Mononuclear cell (primary cell): ENCODE measurements around the gene DPF3. TPM values are rescaled to one million over a fixed set of nuclear protein-coding genes. Genes with fewer than 3 reads are reported as not detected.
"Not testable (repeated sequence)": the region's sequence is repeated elsewhere in the genome, so short reads cannot be mapped to it uniquely, and the experiment has no call there.

Experiments used
- H3K27me3 ChIP-seq: 2 replicates; pipeline ENCODE4 v1.6.0; 2011; ENCODE audit warnings: low read length, control low read depth; ENCODE audit not compliant: insufficient read depth
- H3K4me1 ChIP-seq: 2 replicates; pipeline ENCODE4 v1.5.1; 2011; ENCODE audit warnings: mild to moderate bottlenecking, low read length, control low read depth; ENCODE audit not compliant: insufficient read depth
- H3K4me3 ChIP-seq: 2 replicates; pipeline ENCODE4 v1.5.1; 2011; ENCODE audit warnings: mild to moderate bottlenecking, low read length, moderate library complexity
- H3K9me3 ChIP-seq: 2 replicates; pipeline ENCODE4 v1.5.1; 2011; ENCODE audit warnings: low read depth, mild to moderate bottlenecking, control low read depth, low read length
- total RNA-seq: library from RNA; depleted of rRNA; stranded (reverse); fragments of >200 nt; gene quantifications from one replicate; pipeline ENCODE4 v1.2.3, GENCODE V29; 2012

DPF3 gene
- total RNA-seq, 1 donor, result 1.3 TPM

GRCh38 chr14:72879431-72879830 lies 14.5 kb downstream of the DPF3 start:
- H3K9me3 ChIP-seq, result no peaks in the 10 kb centered on the region
- H3K4me1 ChIP-seq, result no peaks in the 10 kb centered on the region
- no peak overlapping the region for H3K4me3 ChIP-seq
- no peaks in the 10 kb centered on the region for H3K27me3 ChIP-seq

GRCh38 chr14:72878746-72879145 lies 15.2 kb downstream of the DPF3 start:
- H3K4me3 ChIP-seq, result no peak overlapping the region
- H3K4me1 ChIP-seq, result no peaks in the 10 kb centered on the region
- H3K9me3 ChIP-seq, result no peaks in the 10 kb centered on the region
- H3K27me3 ChIP-seq, result no peaks in the 10 kb centered on the region

GRCh38 chr14:72876710-72877063 lies 17.2 kb downstream of the DPF3 start:
- no peaks in the 10 kb centered on the region for H3K9me3 ChIP-seq
- H3K4me3 ChIP-seq, result no peak overlapping the region
- H3K4me1 ChIP-seq, result no peaks in the 10 kb centered on the region
- no peaks in the 10 kb centered on the region for H3K27me3 ChIP-seq

DNA sequence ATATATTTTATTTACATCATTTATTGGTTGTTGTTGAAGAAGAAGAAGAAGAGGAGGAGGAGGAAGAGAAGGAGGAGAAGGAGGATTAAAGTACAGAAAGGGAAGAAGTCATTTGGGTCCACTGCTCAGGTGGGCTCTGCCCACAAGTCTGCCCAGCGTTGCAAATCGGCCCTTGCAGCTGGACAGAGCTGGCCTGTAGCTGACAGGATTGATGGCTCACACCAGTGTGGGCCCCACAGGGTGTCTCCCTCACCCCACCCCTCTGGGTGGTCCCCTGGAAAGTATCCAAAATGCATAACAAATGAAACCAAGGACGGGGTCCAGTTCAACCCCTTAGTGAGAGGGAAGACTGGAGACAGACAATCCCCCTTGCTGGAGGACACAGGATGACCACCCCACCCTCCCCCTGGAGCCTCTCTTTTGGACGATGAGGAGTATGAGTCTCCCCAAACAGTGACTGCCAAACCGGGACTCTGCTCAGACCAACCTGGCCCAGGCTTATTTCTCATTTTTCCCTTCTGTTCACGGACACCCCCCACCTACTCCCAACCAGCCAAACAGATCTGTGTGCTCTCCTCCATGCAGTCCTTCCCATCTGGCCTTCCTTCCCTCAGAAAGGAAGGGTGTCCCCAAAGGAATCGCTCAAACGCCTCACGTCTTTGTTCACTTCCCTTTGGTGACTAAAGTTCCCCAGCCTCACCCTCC lies 17.7 kb downstream of the DPF3 start:
- no peak overlapping the region for H3K4me3 ChIP-seq

DNA sequence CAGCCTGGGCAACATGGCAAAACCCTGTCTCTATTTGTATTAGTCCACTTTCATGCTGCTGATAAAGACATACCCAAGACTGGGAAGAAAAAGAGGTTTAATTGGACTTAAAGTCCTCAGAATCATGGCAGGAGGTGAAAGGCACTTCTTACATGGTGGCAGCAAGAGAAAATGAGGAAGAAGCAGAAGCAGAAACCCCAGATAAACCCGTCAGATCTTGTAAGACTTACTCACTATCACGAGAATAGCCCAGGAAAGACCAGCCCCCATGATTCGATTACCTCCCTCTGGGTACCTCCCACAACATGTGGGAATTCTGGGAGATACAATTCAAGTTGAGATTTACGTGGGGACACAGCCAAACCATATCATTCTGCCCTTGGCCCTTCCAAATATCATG lies 23.0 kb downstream of the DPF3 start:
- not testable (repeated sequence) for H3K4me1 ChIP-seq, H3K27me3 ChIP-seq, H3K9me3 ChIP-seq, H3K4me3 ChIP-seq

More for the DNA sequence above, 17.7 kb downstream of the DPF3 start:
- Histone ChIP-seq H3K27me3 (no peaks in the 10 kb centered on the region), H3K4me1 (no peaks in the 10 kb centered on the region), H3K9me3 (no peaks in the 10 kb centered on the region)

DNA sequence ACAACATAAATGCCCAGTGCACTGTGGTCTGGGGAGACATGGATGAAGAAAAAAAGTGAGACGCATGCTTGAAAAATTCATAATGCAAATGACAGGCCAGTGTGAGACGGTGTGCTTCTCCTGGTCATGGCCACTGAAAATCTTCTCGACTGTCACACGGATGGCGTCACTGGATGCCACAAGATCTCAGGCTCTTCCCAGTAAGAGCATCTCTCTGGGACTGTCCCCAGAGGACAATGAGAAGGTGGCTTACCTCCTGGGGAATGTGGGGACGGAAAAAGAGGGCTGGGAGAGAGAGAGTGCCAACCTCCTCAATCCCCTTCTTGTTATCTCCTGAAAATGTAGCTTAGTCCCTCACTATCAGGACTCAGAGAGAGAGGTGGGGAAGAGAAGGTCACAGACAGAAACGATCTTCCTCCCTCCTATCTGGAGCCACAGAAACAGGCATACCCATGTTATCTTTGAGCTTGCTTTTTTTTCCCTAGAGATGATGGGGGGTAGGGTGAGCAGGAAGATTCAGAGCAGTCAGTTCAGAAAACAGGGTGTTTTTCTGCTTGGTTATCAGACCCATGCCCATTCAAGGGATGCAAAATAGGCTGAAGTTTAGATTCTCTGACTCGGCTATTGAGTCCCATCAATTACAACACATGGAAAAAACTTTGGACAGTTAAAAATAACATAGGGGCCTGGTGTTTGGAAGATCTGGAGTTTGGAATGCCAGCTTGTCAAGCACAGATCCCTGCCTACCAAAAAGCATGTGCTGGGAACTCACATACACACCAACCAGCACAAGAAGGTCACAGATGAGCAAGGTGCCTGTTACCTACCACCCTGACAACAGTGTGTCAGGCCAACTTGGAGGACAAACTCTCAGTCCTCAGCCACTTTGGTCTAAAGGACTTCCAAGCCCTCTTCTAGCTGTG lies 24.2 kb downstream of the DPF3 start:
- Histone ChIP-seq H3K9me3 (no peaks in the 10 kb centered on the region), H3K4me3 (no peak overlapping the region), H3K27me3 (no peaks in the 10 kb centered on the region), H3K4me1 (no peaks in the 10 kb centered on the region)

DNA sequence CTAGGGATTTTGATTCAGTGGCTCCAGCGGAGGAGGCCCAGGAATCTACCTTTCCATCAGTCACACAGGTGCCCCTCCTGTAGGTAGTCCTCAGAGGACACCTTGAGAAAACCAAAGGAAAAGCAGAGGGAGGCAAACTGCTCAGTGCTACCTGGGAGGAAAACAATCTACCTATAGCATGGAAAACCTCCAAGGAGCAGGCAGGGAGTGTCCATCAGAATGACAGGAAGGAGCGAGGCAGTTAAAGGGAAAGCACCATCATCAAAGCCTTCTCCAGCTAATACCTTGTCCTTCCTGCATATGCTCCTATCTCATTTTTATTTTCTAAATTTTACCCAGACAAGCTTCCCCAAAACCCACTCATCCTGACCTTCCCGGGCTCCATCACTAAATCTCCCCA lies 25.4 kb downstream of the DPF3 start:
- Histone ChIP-seq H3K4me3 (no peak overlapping the region), H3K9me3 (no peaks in the 10 kb centered on the region), H3K4me1 (no peaks in the 10 kb centered on the region), H3K27me3 (no peaks in the 10 kb centered on the region)

DNA sequence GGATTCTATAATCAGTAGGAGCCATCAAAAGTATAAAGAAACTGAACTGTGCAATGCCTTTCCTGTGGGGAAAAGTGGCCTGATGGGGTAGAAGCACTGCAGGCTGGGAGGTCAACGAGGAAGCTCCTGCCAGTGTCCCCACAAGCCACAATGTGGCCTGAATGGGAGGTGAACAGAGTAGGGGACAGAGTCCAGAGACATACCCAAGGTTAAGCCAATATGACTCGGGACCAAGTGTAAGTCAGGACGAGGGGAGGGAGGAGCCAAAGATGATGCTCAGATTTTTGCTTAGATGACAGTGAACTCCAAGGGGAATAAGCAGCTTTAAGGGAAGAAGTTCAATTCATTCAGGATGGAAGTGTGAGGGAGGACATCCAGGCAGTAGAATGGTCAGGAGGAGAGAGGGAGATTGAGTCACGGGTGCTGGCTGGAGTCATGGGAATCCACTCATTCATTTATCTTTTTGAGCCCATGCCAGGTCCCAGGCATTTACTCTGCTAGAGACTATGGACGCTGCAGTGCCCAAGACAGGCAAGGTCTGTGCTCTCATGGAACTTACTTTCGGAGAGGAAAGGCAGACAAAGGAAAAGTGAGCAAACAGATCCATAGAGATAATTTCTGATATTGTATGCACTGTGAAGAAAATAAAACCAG lies 29.1 kb downstream of the DPF3 start:
- Histone ChIP-seq H3K9me3 (no peaks in the 10 kb centered on the region), H3K4me3 (no peak overlapping the region), H3K4me1 (no peaks in the 10 kb centered on the region), H3K27me3 (no peaks in the 10 kb centered on the region)

DNA sequence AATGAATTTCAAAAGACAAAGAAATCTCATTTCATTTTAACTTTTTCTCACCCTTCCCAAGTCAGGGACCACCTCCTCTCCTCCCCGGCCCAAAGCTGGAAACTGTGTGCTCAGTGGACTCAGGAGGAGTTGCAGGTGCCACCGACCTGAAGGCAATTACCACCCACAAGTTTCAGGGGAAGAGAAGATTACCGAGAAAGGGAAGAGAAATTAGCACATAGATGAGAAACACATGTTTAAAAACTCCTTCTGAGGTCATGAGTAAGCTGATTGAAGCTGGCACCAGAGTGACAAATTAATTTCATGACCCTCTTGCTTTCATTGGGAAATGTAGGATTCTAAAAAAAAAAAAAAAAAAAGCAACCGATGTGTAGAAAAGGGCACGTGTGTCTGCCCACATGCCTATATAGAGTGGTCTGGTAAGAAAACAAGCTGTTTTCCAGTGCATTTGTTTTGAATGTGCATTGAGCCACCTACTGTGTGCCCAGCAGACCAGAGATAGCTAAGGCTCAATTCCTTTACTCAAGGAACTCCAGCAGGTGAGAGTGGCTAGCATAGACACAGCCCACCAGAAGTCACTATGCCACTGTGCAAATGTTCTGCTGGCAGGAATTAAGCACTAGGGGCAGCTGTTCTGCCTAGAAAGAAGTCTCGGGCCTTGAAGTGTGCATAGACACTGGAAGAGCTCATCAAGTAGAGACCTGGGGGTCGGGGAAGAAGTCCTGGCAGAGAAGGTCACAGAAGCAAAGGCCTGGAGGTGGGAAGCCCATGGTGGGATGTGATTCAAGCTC lies 30.5 kb downstream of the DPF3 start:
- no peaks in the 10 kb centered on the region for H3K27me3 ChIP-seq
- H3K4me3 ChIP-seq, result no peak overlapping the region
- no peaks in the 10 kb centered on the region for H3K4me1 ChIP-seq
- H3K9me3 ChIP-seq, result no peaks in the 10 kb centered on the region

GRCh38 chr14:72856530-72857266 lies 37.2 kb downstream of the DPF3 start:
- no peaks in the 10 kb centered on the region for H3K9me3 ChIP-seq
- no peaks in the 10 kb centered on the region for H3K27me3 ChIP-seq

GRCh38 chr14:72855913-72856312 lies 38.0 kb downstream of the DPF3 start:
- Histone ChIP-seq H3K9me3 (no peaks in the 10 kb centered on the region), H3K4me1 (no peaks in the 10 kb centered on the region), H3K4me3 (no peak overlapping the region), H3K27me3 (no peaks in the 10 kb centered on the region)

More at GRCh38 chr14:72856530-72857266, 37.2 kb downstream of the DPF3 start:
- Histone ChIP-seq H3K4me3 (no peak overlapping the region), H3K4me1 (no peaks in the 10 kb centered on the region)

- Histone ChIP-seq H3K4me1 (no peaks in the 10 kb centered on the region), H3K4me3 (no peak overlapping the region), H3K9me3 (no peaks in the 10 kb centered on the region), H3K27me3 (no peaks in the 10 kb centered on the region)
Observed at GRCh38 chr14:72852194-72852593, 41.7 kb downstream of the DPF3 start.

DNA sequence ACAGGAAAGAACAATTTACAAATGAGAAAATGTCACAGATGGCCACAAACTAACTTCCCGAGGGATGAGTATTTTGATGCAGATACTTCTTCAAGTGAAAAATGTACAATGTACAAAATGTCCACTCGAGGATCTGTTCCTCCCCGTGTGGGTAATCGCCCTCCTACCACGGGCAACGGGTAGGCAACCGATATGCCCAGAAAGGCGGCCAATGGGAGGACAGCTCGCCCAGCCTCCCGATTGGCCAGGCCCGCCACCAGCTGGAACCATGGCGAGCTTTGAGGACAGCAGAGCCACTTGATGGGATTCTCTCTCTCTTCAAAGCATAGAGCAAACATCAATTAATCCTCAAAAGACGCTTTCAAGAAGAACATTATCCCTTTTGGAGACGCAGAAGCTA lies 42.3 kb downstream of the DPF3 start:
- Histone ChIP-seq H3K4me3 (no peak overlapping the region), H3K27me3 (no peaks in the 10 kb centered on the region), H3K4me1 (no peaks in the 10 kb centered on the region), H3K9me3 (no peaks in the 10 kb centered on the region)

DNA sequence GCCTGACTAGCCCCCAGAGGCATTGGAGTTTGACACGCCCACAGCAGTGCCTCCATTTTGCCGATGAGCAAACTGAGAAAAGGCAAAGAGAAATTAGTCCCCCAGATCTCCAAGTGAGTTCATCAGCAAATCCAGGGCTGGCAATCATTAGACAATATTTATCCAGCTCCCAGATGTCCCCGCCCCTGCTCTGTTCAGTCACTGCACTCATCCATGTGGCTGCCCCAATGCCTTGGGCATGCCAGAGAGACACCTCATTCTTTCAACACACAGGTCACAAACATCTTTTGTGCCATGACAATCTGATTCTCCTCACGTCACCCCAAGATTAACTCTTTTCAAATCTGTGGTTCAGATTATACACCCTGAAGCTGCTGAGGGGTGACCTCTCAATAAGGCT lies 43.5 kb downstream of the DPF3 start:
- H3K27me3 ChIP-seq, result no peaks in the 10 kb centered on the region
- H3K9me3 ChIP-seq, result no peaks in the 10 kb centered on the region
- no peaks in the 10 kb centered on the region for H3K4me1 ChIP-seq
- H3K4me3 ChIP-seq, result no peak overlapping the region
